ENCODE measurements around the gene TIAM1.

DNA sequence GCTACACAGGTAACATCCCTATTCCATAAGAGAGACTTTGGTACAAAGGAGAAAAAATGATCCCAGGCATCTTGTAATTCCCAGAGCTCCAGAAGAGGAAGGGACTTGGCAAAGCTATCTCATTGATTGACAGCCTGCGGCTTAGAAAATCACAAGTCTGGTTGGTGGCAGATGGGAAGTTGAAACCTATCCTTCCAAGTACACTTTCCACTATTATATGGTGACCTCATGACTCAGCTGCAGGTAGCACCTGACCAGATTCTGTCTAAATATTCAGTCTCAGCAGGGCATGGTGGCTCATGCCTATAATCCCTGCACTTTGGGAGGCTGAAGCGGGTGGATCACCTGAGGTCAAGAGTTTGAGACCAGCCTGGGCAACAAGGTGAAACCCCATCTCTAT is 89.9 kb downstream of the TIAM1 start:
- TF ChIP-seq, protein P1, sequence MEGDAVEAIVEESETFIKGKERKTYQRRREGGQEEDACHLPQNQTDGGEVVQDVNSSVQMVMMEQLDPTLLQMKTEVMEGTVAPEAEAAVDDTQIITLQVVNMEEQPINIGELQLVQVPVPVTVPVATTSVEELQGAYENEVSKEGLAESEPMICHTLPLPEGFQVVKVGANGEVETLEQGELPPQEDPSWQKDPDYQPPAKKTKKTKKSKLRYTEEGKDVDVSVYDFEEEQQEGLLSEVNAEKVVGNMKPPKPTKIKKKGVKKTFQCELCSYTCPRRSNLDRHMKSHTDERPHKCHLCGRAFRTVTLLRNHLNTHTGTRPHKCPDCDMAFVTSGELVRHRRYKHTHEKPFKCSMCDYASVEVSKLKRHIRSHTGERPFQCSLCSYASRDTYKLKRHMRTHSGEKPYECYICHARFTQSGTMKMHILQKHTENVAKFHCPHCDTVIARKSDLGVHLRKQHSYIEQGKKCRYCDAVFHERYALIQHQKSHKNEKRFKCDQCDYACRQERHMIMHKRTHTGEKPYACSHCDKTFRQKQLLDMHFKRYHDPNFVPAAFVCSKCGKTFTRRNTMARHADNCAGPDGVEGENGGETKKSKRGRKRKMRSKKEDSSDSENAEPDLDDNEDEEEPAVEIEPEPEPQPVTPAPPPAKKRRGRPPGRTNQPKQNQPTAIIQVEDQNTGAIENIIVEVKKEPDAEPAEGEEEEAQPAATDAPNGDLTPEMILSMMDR (IDR thresholded peaks at IDR 0.05; ENCODE audit: insufficient read depth, low read depth, low read length) = no peak
- TF ChIP-seq EZH2 (IDR thresholded peaks at IDR 0.05; ENCODE audit: insufficient read depth, low read length) = no peak
